ENCODE data around the gene MMP13. TPM values are rescaled to one million over a fixed set of nuclear protein-coding genes. Genes with fewer than 3 reads are reported as not detected.

The MMP13 gene
- total RNA-seq, result under 1 TPM in 2 of 4 donors, not detected in 2; 0.38 to 0.44 TPM

GRCh38 chr11:102955624-102956023, at the start of gene MMP13:
Gene MMP13, minus strand, starts transcription at chr11:102955732. Its CDS starts 27 bp downstream, at chr11:102955705.
- no peak for TF ChIP-seq CTCF (IDR thresholded peaks at IDR 0.05; ENCODE audit: low read depth)

GRCh38 chr11:102994105-102994504, 38.6 kb upstream of the MMP13 start:
- TF ChIP-seq CTCF (IDR thresholded peaks at IDR 0.05; ENCODE audit: low read depth), result no peak

GRCh38 chr11:102991776-102992175, 36.2 kb upstream of the MMP13 start:
- no peak for TF ChIP-seq CTCF (IDR thresholded peaks at IDR 0.05; ENCODE audit: low read depth)

GRCh38 chr11:102990145-102990544, 34.6 kb upstream of the MMP13 start:
- TF ChIP-seq CTCF (IDR thresholded peaks at IDR 0.05; ENCODE audit: low read depth), result no peak

- TF ChIP-seq CTCF (IDR thresholded peaks at IDR 0.05; ENCODE audit: low read depth), result no peak
These were observed 34.0 kb upstream of the MMP13 start for GRCh38 chr11:102989379-102990047.

GRCh38 chr11:102986815-102987214, 31.3 kb upstream of the MMP13 start:
- TF ChIP-seq CTCF (IDR thresholded peaks at IDR 0.05; ENCODE audit: low read depth), result no peak

GRCh38 chr11:102985850-102986249, 30.3 kb upstream of the MMP13 start:
- no peak for TF ChIP-seq CTCF (IDR thresholded peaks at IDR 0.05; ENCODE audit: low read depth)
